Measurements from ENCODE around the gene NPFFR1.

The NPFFR1 gene

GRCh38 chr10:70312249-70312648 is 28.4 kb upstream of the NPFFR1 start:
- Histone ChIP-seq H3K36me3 (ENCODE audit: insufficient read depth, low read depth, low read length) (no peaks in the 10 kb centered on the region), H3K4me3 (ENCODE audit: low read length) (no peak overlapping the region), H3K27ac (ENCODE audit: low read length) (no peak overlapping the region), H3K9ac (ENCODE audit: low read depth, low read length) (no peak overlapping the region), H3K9me3 (ENCODE audit: insufficient read depth, low read depth, low read length) (no peaks in the 10 kb centered on the region), H3K27me3 (ENCODE audit: insufficient read depth, low read length) (no peaks in the 10 kb centered on the region), H3K4me1 (ENCODE audit: insufficient read depth, low read length) (no peaks in the 10 kb centered on the region)

DNA sequence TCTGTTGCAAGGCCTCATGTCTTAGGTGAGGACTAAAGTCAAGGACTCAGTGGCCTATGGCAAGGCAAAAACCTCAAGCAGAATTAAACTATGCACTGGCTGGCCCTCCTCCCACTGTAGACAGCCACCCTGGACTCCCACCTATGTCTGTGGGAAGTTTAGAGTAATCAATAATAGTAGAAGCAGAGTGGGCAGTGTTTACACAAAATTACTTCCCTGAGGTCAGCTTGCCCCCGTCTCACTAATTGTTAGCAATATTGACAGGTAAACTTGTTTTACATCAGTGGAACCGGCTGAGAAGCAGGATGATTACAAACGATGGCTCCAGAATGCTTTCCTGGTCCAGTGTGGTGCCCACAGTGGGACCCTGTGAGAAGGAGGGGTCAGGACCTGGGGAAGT is 27.9 kb upstream of the NPFFR1 start:
- H3K27me3 ChIP-seq (ENCODE audit: insufficient read depth, low read length): no peaks in the 10 kb centered on the region
- no peaks in the 10 kb centered on the region for H3K36me3 ChIP-seq (ENCODE audit: insufficient read depth, low read depth, low read length)
- no peak overlapping the region for H3K9ac ChIP-seq (ENCODE audit: low read depth, low read length)
- H3K9me3 ChIP-seq (ENCODE audit: insufficient read depth, low read depth, low read length): no peaks in the 10 kb centered on the region
- H3K4me3 ChIP-seq (ENCODE audit: low read length): no peak overlapping the region
- H3K4me1 ChIP-seq (ENCODE audit: insufficient read depth, low read length): no peaks in the 10 kb centered on the region
- H3K27ac ChIP-seq (ENCODE audit: low read length): no peak overlapping the region

GRCh38 chr10:70309661-70310060 is 25.9 kb upstream of the NPFFR1 start:
- Histone ChIP-seq H3K9me3 (ENCODE audit: insufficient read depth, low read depth, low read length) (no peaks in the 10 kb centered on the region), H3K4me1 (ENCODE audit: insufficient read depth, low read length) (no peaks in the 10 kb centered on the region), H3K27me3 (ENCODE audit: insufficient read depth, low read length) (no peaks in the 10 kb centered on the region), H3K36me3 (ENCODE audit: insufficient read depth, low read depth, low read length) (no peaks in the 10 kb centered on the region), H3K27ac (ENCODE audit: low read length) (no peak overlapping the region), H3K9ac (ENCODE audit: low read depth, low read length) (no peak overlapping the region), H3K4me3 (ENCODE audit: low read length) (no peak overlapping the region)

DNA sequence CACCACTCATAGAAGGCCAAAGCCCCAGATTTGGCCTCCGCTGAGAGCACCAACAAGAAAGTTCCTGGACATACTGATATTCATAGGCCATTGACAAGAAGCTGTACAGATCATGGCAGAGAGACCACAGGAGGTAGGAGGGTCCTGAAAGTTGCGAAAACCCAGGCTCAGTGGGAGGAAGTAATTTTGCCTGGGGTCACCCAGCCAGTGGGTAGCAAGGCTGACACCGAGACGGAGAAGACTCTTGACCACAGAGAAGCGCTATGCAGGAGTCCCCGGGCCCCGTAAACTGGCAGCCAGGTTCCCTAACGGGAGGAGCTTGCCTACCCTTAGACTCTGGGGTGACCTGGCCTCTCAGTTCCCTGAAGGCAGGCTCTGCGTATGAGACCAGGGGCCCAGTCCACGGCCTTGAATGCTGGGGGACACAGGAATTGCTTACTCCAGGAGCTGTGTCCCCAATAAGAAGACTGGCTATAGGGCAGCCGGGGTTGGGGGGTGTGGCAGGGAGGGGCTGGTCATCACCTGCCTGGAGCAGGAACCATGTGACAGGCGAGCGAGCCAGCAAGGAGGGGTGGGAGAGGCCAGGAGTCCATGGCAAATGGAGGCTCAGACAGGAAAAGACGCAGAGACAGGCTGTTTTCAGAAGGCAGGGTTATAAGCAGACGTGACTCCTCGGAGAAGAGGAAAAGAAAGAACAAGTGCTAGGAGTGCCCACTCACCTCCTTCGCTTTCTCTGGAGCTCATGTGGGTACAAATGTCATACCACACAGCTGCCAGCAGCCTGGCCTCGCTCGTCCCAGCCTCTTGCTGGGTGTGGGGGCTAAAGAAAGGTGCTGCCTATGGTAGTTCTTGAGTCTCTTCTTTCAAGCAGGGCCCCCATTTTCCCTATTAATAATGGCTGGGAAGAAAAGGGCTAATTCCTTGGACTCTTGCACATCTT is 24.6 kb upstream of the NPFFR1 start:
- no peaks in the 10 kb centered on the region for H3K27me3 ChIP-seq (ENCODE audit: insufficient read depth, low read length)
- H3K9me3 ChIP-seq (ENCODE audit: insufficient read depth, low read depth, low read length): no peaks in the 10 kb centered on the region
- H3K9ac ChIP-seq (ENCODE audit: low read depth, low read length): no peak overlapping the region
- no peak overlapping the region for H3K4me3 ChIP-seq (ENCODE audit: low read length)
- no peaks in the 10 kb centered on the region for H3K4me1 ChIP-seq (ENCODE audit: insufficient read depth, low read length)
- no peaks in the 10 kb centered on the region for H3K36me3 ChIP-seq (ENCODE audit: insufficient read depth, low read depth, low read length)
- H3K27ac ChIP-seq (ENCODE audit: low read length): no peak overlapping the region

DNA sequence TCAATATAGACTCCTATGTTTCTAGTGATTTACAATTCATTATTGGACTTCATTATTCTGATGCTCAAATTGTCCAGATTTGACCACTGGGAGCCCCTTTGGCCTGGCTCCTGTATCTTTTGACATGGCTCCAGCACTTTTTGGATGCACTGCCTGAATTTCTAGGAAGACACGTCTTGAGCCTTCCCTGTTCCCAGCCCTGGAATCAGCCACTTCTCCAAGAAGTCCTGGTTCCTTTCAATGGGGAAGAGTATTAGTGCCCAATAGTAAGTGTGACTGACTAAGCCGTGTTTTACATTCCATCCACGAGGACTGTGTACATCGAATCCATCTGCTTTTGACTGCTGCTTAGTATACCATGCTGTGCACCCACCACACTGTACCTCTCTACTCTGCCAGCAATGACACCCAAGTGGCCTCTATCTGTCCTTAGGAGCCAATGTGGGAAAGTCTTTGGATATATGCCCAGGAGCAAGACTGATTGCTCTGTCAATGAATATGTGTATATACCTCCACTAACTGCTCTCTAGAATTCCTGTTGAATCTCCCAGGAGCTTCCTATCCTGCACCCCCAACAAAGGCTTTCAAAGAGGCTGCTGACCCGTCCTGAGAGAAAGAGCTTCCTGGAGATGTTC is 23.2 kb upstream of the NPFFR1 start:
- Histone ChIP-seq H3K27ac (ENCODE audit: low read length) (no peak overlapping the region), H3K9me3 (ENCODE audit: insufficient read depth, low read depth, low read length) (no peaks in the 10 kb centered on the region), H3K36me3 (ENCODE audit: insufficient read depth, low read depth, low read length) (no peaks in the 10 kb centered on the region), H3K4me1 (ENCODE audit: insufficient read depth, low read length) (no peaks in the 10 kb centered on the region), H3K4me3 (ENCODE audit: low read length) (no peak overlapping the region), H3K9ac (ENCODE audit: low read depth, low read length) (no peak overlapping the region), H3K27me3 (ENCODE audit: insufficient read depth, low read length) (no peaks in the 10 kb centered on the region)

DNA sequence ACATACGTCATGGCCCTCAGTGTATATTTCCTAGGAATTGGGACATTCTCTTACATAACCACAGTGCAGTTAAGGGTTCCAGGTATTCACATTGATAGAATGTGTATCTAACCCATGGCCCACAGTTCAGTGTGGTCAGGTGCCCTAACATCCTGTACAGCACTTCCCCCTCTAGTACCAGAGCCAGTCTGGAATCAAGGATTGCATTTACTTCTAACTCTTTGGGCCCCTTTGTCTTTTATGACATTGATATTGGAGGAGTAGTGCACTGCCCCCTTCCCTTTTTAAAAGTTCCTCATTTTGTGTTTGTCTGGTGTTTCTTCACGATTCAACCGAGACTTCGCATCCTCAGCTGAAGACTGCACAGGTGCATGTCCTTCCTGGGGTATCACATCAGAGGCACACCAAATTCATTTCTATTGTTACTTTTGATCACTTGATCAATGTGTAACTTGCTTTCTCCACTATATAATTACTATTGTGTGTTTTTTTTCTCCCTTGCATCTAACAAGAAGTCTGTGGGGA is 22.4 kb upstream of the NPFFR1 start:
- Histone ChIP-seq H3K4me3 (ENCODE audit: low read length) (no peak overlapping the region), H3K27me3 (ENCODE audit: insufficient read depth, low read length) (no peaks in the 10 kb centered on the region), H3K9me3 (ENCODE audit: insufficient read depth, low read depth, low read length) (no peaks in the 10 kb centered on the region), H3K36me3 (ENCODE audit: insufficient read depth, low read depth, low read length) (no peaks in the 10 kb centered on the region), H3K9ac (ENCODE audit: low read depth, low read length) (no peak overlapping the region), H3K4me1 (ENCODE audit: insufficient read depth, low read length) (no peaks in the 10 kb centered on the region), H3K27ac (ENCODE audit: low read length) (no peak overlapping the region)

DNA sequence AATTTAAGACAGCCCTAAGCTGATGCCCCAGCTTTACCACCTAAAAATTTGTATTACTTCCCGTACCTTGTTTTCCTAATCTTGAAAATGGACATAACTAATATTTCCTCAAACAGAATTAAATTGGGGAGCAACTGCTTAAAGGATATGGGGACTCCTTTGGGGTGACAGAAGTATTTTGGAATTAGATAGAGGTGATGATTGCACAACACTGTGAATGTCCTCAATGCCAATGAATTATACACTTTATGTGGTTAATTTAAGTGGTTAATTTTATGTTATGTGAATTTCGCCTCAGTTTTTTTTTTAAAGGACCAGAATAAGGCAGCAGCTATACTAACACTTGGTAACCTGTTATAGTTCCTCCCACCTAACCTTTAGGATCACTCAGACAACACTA is 19.9 kb upstream of the NPFFR1 start:
- Histone ChIP-seq H3K27me3 (ENCODE audit: insufficient read depth, low read length) (no peaks in the 10 kb centered on the region), H3K36me3 (ENCODE audit: insufficient read depth, low read depth, low read length) (no peaks in the 10 kb centered on the region), H3K27ac (ENCODE audit: low read length) (no peak overlapping the region), H3K9ac (ENCODE audit: low read depth, low read length) (no peak overlapping the region), H3K4me1 (ENCODE audit: insufficient read depth, low read length) (no peaks in the 10 kb centered on the region), H3K9me3 (ENCODE audit: insufficient read depth, low read depth, low read length) (no peaks in the 10 kb centered on the region), H3K4me3 (ENCODE audit: low read length) (no peak overlapping the region)

DNA sequence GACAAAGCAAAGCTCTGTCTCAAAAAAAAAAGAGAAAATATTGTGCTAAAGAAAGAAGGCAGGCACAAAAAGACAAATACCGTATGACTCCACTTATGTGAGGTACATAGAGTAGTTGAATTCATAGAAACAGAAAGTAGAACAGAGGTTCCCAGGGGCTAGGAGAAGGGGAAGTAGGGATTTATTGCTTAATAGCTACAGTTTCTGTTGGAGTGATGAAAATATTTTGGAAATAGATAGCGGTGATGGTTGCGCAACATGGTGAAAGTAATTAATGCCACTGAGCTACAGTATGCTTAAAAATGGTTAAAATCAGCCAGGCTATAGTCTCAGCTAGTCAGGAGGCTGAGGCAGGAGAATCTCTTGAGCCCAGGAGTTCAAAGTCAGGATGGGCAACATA is 18.5 kb upstream of the NPFFR1 start:
- Histone ChIP-seq H3K4me3 (ENCODE audit: low read length) (no peak overlapping the region), H3K36me3 (ENCODE audit: insufficient read depth, low read depth, low read length) (no peaks in the 10 kb centered on the region), H3K27ac (ENCODE audit: low read length) (no peak overlapping the region), H3K27me3 (ENCODE audit: insufficient read depth, low read length) (no peaks in the 10 kb centered on the region), H3K9ac (ENCODE audit: low read depth, low read length) (no peak overlapping the region), H3K9me3 (ENCODE audit: insufficient read depth, low read depth, low read length) (no peaks in the 10 kb centered on the region), H3K4me1 (ENCODE audit: insufficient read depth, low read length) (no peaks in the 10 kb centered on the region)

DNA sequence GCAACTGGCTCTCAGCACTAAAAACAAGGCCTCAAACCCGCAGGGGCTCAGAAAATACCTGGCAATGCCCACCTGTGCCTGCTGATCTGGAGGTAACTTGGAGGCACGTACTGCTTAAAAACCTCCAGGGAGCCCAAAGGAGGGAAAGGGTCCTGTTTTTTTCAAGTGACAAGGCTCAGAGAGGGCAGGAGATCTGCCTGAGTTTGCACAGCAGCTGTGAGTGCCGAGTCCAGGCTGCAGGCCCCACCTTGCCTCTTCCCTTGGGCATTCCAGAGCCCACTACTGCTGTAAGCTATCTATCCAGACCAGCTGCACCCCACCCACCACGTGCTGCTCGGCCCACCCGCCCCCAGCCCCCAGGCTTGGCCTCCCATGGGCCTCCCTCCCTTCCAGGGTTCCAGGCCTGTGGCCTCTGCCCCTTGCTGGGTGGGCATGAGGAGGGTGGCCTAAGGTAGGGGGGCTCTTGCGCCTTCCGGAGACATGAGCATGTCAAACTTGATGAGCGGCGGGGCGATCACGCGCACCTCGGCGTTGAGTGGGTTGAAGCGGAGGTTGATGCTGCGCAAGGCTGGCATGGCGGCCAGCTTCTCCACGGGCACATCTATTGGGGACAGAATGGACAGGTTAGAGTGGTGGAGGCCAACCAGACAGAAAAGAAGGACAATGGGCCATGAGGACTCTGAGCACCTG is 17.2 kb upstream of the NPFFR1 start:
- H3K4me1 ChIP-seq (ENCODE audit: insufficient read depth, low read length): no peaks in the 10 kb centered on the region
- no peaks in the 10 kb centered on the region for H3K36me3 ChIP-seq (ENCODE audit: insufficient read depth, low read depth, low read length)
- no peak overlapping the region for H3K4me3 ChIP-seq (ENCODE audit: low read length)
- H3K27me3 ChIP-seq (ENCODE audit: insufficient read depth, low read length): no peaks in the 10 kb centered on the region
- H3K27ac ChIP-seq (ENCODE audit: low read length): no peak overlapping the region
- H3K9ac ChIP-seq (ENCODE audit: low read depth, low read length): no peak overlapping the region
- H3K9me3 ChIP-seq (ENCODE audit: insufficient read depth, low read depth, low read length): no peaks in the 10 kb centered on the region

DNA sequence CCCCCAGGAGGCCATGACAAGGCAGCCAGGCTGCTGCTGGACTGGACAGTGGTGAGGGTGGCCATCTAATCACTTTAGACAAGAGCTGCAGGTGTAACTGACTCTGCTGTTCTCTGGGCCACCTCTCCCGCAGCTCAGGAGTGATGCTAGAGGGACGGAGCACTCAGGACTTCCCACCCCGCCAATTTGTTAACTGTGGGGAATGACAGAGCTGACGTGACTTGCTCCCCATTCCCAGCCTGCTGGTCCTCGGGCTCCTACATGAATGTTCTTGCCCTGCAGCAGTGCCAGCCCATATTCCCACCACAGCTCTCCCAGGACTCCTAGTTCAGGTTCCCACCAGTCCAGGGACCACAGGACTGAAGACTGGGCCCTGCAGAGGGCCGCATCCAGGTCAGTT is 16.7 kb upstream of the NPFFR1 start:
- Histone ChIP-seq H3K27me3 (ENCODE audit: insufficient read depth, low read length) (no peaks in the 10 kb centered on the region), H3K27ac (ENCODE audit: low read length) (no peak overlapping the region), H3K4me1 (ENCODE audit: insufficient read depth, low read length) (peaks cover under 1% of the 10 kb centered on the region; the same call in 1 of the 2 replicates), H3K9me3 (ENCODE audit: insufficient read depth, low read depth, low read length) (no peaks in the 10 kb centered on the region), H3K9ac (ENCODE audit: low read depth, low read length) (no peak overlapping the region), H3K36me3 (ENCODE audit: insufficient read depth, low read depth, low read length) (no peaks in the 10 kb centered on the region), H3K4me3 (ENCODE audit: low read length) (no peak overlapping the region)

- Histone ChIP-seq H3K27ac (ENCODE audit: low read length) (no peak overlapping the region), H3K4me1 (ENCODE audit: insufficient read depth, low read length) (peaks cover 5% of the 10 kb centered on the region; the same call in 1 of the 2 replicates), H3K27me3 (ENCODE audit: insufficient read depth, low read length) (no peaks in the 10 kb centered on the region), H3K9me3 (ENCODE audit: insufficient read depth, low read depth, low read length) (no peaks in the 10 kb centered on the region), H3K4me3 (ENCODE audit: low read length) (no peak overlapping the region), H3K36me3 (ENCODE audit: insufficient read depth, low read depth, low read length) (no peaks in the 10 kb centered on the region), H3K9ac (ENCODE audit: low read depth, low read length) (no peak overlapping the region)
These were observed 16.1 kb upstream of the NPFFR1 start for GRCh38 chr10:70299876-70300275.
